HG02588 (cell line): ENCODE results near the gene SHH.

Experiments used
- ATAC-seq: cut with Tn5 transposase; IDR thresholded peaks from one replicate; pipeline ENCODE4 v1.9.1; 2021; ENCODE audit warnings: mild to moderate bottlenecking, moderate library complexity; ENCODE audit not compliant: unreplicated experiment

Gene SHH

DNA sequence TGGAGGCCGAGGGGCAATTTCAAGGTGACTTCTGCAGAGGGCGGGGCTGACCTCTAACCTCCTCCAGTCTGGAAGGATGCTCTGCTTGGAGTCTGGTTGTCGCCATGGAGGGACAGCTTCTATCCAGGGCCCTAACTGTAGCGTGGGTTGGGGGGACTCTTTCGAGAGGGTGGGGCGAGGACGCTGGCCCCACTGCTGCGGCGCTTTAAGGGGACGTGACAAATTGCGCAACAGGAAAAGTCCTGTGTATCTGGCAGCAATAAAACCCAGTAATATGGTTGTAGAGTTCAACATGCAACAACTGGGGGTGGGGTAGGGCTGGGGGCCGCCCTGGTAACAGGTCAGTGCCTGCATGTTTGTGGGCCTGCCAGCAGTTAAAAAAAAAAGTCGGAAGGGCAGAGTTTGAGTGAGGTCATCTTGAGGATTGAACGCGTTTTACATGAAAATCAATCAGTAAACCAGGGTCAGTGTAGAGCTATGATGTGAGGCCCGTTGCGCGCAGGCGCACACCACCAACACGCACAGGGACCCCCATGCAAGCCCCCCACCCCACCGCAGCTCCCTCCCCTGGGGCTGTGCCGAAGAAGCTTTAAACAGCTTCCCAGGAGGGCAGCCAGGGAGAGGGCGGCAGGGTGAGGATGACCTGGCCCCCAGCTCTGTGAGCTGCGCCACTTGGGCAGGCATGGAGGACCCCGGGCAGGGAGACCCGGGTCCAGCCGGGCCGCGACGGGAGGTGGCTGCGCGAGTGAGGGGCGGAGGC, 4.3 kb downstream of the SHH start:
- ATAC-seq, result no peak

GRCh38 chr7:155807065-155807671, 5.1 kb downstream of the SHH start:
- no peak for ATAC-seq

GRCh38 chr7:155806096-155806871, 6.0 kb downstream of the SHH start:
- ATAC-seq, result no peak

GRCh38 chr7:155805826-155806095, 6.5 kb downstream of the SHH start:
- no peak for ATAC-seq

DNA sequence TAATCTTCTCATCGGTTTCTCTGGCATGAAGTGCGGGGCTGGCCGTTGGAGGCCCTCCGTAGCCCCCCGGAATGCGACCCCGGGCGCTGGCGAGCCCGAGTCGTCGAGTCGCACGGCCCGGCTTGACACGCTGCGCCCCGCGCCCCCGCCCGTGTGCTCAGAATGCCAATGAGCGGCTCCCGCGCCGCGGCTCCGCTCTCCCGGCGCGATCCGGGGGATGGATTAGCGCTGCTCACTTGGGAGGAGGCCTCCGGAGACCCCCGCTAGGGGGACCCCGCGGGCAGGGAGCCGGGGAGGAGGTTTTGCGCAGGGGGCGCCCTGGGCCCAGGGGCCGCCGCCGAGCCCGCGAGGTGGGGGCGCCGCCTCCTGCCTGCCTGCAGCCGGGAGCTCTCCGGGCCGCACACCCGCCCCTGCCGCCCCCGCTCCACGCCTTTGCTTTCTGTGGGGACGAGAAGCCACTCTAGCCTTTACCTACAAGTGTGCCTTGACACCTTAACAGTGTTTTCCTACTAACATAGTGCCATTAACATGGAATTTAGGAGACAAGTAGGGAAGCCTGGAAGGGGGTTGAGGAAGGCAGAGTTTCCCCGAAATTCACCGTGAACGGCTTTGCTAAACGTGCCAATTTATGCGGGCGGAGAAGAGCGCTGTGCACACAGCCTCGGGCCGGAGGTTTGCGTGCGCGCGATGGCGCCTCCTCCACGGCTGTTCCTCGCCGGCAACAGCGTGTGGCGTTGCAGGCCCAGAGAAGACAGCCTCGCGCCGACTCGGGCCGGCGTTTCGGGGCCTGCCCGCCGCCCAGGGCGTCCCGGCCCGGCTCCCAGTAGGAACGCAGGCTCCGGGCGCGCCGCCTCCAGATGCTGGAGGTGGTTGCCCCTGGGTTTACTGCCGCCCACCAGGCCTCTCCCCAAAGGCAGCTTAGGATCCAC, 7.1 kb downstream of the SHH start:
- peak; percentile 39 for ATAC-seq

- ATAC-seq, result no peak
Observed at GRCh38 chr7:155804431-155804831, 7.8 kb downstream of the SHH start.

DNA sequence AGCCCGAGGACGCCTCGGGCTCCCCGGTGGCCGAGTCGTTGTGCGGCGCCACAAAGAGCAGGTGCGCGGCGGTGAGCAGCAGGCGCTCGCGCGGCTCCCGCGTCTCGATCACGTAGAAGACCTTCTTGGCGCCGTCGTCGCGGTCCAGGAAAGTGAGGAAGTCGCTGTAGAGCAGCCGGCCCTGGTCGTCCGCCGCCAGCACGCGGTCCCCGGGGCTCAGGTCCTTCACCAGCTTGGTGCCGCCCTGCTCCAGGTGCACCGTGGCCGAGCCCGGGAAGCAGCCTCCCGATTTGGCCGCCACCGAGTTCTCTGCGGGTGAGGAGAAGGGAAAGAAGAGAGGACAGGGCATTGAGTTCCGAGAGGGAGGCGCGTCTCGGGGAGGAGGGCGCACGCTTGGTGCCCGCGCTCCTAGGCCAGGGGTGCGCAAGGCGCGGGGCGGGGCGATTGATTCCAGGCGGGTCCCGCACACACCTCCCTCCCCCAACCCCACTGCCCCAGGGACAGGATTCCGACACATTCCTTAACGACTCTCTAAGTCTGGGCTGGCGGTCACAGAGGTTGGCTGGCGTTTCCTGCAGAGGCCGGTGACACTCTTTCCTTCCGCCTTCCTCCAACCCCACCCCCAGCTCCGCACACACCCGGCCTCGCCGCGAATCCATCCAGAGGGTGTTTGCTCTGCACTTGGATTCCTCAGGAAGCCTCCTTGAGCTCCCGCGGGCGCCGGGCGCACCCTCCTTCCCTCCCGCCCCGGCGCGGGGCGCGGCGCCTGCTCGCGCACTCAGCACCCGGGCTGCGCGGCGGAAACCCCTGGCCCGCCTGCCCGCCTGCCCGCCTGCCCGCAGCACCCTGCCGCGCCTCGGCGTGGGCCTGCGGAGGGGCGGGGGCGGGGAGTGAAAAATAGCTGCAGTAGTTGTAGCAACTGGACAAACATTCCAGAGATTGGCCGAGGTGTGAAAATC, 8.6 kb downstream of the SHH start:
- no peak for ATAC-seq

GRCh38 chr7:155802906-155803417, 9.3 kb downstream of the SHH start:
- no peak for ATAC-seq

- no peak for ATAC-seq
Observed at GRCh38 chr7:155802291-155802690, 10.0 kb downstream of the SHH start.

DNA sequence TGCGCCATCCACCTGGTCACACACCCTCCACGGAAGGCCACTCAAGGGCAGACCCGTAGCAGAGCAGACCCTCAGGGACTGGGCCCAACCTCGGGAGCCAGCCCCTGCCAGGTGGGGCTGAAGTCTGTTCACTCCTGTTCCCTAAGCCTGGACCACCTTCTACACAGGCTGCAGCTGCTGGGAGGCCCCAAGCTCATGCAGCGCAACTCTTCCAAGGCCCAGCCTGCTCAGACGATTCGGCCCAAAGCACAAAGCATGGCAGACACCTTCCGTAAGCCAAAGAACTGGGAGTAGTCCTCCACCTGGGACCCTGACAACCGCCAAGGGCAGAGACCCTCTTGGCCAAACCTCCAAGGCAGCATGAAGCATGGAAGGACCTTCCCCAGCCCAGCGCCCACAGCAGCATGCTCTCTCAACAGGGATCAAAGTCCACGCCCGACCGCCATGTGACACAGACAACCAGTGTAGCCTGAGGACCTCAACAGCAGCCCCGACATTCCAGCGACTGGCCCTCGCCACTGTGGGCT, 11.5 kb downstream of the SHH start:
- ATAC-seq, result no peak

DNA sequence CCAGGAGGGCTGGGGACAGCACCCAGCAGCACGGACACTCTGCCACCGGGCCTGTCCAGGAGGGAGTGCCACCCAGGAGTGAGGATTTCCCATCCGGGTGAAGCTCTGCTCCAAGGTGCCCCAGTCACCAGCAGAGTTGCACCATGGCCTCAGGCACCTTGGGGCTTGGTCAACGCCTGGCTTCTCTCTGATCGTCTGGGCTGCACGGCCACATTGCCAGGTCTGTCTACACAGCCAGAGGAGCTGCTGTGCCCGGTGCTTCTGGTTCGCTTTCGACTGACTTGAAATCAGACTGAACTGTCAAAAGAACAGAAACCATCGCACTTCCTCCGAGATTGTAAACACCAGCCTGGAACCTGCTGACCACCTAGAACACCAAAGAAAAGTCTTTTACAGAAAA, 12.0 kb downstream of the SHH start:
- no peak for ATAC-seq

DNA sequence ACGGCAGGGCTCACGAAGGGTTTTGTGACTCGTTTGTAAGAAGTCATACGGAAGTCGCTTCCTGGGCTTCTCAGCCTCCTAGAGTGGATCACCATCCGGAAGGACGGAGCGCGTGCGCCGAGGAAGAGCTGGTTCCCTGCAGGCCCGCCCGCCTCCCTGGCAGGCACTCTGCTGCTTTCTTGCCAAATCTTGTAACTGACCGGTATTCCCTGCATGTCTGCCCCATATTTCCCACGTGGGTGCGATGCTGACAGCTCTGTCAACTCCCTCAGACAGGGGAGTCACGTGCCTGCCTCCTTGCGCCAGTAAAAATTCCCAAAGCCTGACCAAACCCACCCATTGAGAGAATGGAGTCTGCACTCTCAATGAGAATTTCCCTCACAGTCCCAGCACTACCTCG, 12.7 kb downstream of the SHH start:
- no peak for ATAC-seq

DNA sequence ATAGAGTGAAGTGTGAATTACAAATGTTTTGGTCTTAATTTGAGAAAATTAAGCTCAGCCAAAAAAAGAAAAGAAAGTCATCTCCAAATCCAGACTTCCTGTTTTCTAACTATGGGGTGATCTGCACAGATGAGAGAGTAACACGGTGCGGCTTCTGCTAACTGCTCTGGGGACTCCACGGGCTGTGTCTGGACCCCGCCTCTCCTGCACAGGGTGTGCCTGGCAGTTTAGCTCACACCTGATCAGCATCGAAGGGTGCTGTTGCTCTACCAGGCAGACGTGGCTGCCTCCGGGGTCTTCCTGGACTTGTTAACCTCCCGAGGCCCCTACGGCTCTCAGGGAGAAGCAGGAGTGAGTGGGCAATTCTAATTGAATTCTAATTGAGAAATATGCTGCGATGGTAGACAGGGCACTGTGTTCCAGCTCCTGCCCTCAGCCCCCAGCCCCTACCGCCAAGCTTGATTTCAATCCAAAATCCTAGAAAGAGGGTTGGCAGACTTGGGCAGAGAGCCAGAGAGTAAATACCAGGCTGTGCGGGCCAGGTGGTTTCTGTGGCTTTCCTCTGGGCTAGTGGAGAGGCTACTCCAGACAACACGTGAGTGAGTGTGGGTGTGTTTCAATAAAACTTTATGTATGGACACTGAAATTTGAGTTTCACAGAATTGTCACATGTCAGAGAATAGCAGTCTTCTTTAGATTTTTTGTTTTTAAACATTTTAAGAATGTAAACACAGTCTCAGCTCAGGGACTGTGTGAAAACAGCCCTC, 13.4 kb downstream of the SHH start:
- no peak for ATAC-seq

DNA sequence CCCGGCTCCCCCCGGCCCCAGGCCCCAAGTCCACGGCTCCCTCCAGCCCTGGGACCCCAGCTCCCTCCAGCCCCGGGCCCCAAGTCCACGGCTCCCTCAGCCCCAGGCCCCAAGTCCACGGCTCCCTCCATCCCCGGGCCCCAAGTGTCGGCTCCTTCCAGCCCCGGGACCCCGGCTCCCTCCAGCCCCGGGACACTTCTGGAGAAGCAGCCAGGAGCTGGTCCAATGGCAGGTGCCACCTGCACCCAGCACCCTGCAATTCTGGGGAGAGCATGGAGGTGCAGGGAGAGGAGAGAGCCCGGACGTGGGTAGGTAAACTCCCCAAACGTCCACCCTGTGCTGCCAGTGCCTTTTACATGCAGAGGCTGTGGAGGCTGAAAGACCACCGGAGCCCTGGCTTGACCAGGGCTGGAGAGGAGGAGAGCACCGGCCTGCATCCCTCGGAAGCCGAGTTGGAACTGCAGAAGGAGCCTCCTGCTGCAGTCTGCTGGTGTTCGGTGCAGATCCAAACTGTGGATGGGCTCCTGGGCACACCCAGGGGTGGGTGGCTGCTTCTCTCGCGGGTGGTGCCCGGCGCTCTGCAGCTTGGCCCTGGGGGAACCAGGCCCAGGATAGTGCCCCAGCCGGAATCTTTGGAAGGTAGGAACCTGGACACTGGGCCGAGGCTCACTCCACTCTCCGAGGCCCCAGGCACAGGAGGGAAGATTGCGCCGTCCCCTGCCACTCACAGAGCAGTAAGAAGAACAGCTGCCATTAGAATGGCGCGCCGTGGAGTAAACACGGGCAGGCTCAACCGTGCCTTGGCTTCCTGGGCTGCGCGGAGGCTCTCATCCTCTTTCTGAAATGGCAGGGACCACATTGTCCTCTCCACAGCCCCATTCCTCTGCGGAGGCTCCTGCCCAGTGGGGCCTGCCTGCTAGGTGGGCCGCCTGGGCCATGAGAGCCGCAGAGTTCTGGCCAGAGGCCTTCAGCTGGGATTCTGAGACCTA, 14.7 kb downstream of the SHH start:
- no peak for ATAC-seq

- peak; percentile 56 for ATAC-seq
Observed at GRCh38 chr7:155796381-155797261, 15.6 kb downstream of the SHH start.

GRCh38 chr7:155795951-155796350, 16.3 kb downstream of the SHH start:
- ATAC-seq, result no peak

DNA sequence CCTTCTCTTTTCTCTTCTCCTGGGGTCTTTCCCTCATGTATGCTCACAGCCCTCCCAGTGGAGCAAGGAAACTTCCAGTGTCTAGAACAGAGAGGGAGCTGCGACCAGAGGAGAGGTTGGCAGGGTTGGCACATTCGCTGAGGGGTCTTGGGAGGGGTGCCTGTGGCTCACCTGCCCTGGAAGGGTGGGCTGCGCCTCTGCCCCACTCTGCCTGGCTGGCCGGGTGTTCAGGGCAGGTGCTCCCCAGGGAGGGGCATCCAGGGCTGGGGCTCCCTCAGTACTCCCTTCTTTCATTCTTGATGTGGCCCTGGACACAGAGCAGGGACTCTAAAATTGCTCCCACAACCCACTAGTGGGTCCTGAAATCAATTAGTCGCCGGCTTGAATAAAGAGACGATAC, 16.9 kb downstream of the SHH start:
- ATAC-seq, result no peak
